MCF 10A (cell line): Measurements from ENCODE around the gene NR5A2. TPM values are rescaled to one million over a fixed set of nuclear protein-coding genes. Genes with fewer than 3 reads are reported as not detected.

Source experiments
- BruUV-seq: library from RNA; stranded (reverse); fragments of 400-500 nt; replicated peaks from 2 replicates; lab custom pipeline; 2021; lab: Mats Ljungman, UMichigan
- CTCF ChIA-PET: fragments of 300-600 bp; sonication (Branson Sonifier 250); formaldehyde crosslinking; extraction: SDS; loops from one replicate; lab custom pipeline; 2021; ENCODE audit warnings: antibody characterized with exemption, inconsistent platforms; lab: Yijun Ruan, JAX
- POLR2A ChIA-PET: fragments of 300-600, 350-650 bp; sonication (Branson Sonifier 250); formaldehyde crosslinking; extraction: SDS; loops from one replicate; lab custom pipeline; 2020; ENCODE audit warnings: antibody characterized with exemption, inconsistent platforms; lab: Yijun Ruan, JAX
- DNase-seq: peaks from one replicate; pipeline ENCODE4 v3.0.0-alpha.2; 2018; ENCODE audit not compliant: unreplicated experiment
- H3K27ac Mint-ChIP-seq: one replicate; pipeline ENCODE4 v1.8.0; 2022; ENCODE audit warnings: mild to moderate bottlenecking, low read depth, mixed read lengths; ENCODE audit not compliant: unreplicated experiment
- H3K27me3 Mint-ChIP-seq: one replicate; pipeline ENCODE4 v1.8.0; 2022; ENCODE audit warnings: mixed read lengths; ENCODE audit not compliant: insufficient read depth, unreplicated experiment
- H3K36me3 Mint-ChIP-seq: one replicate; pipeline ENCODE4 v1.8.0; 2022; ENCODE audit warnings: mild to moderate bottlenecking, moderate library complexity, mixed read lengths; ENCODE audit not compliant: insufficient read depth, unreplicated experiment
- H3K4me1 Mint-ChIP-seq: one replicate; pipeline ENCODE4 v1.8.0; 2022; ENCODE audit warnings: mixed read lengths; ENCODE audit not compliant: insufficient read depth, unreplicated experiment
- H3K4me3 Mint-ChIP-seq: one replicate; pipeline ENCODE4 v1.8.0; 2022; ENCODE audit warnings: mild to moderate bottlenecking, moderate library complexity, mixed read lengths; ENCODE audit not compliant: unreplicated experiment
- H3K9me3 Mint-ChIP-seq: one replicate; pipeline ENCODE4 v1.8.0; 2022; ENCODE audit warnings: mixed read lengths; ENCODE audit not compliant: unreplicated experiment
- intact Hi-C: fragments of 100-400 bp; cut with micrococcal nuclease; formaldehyde crosslinking; loops from 2 replicates; pipeline ENCODE4 v1.14.1; 2022
- total RNA-seq: library from RNA; stranded (reverse); gene quantifications from 2 replicates; pipeline ENCODE4 v1.2.3, GENCODE V29; 2022
- TF ChIP-seq, protein P1 (sequence below): fragments of 200-600 bp; IDR thresholded peaks from one replicate; pipeline ENCODE4 v1.8.0; 2022; ENCODE audit warnings: antibody characterized with exemption, mild to moderate bottlenecking; ENCODE audit not compliant: unreplicated experiment

The NR5A2 gene
- total RNA-seq, 1 experiment from 2014 or later = 0.09 TPM

DNA sequence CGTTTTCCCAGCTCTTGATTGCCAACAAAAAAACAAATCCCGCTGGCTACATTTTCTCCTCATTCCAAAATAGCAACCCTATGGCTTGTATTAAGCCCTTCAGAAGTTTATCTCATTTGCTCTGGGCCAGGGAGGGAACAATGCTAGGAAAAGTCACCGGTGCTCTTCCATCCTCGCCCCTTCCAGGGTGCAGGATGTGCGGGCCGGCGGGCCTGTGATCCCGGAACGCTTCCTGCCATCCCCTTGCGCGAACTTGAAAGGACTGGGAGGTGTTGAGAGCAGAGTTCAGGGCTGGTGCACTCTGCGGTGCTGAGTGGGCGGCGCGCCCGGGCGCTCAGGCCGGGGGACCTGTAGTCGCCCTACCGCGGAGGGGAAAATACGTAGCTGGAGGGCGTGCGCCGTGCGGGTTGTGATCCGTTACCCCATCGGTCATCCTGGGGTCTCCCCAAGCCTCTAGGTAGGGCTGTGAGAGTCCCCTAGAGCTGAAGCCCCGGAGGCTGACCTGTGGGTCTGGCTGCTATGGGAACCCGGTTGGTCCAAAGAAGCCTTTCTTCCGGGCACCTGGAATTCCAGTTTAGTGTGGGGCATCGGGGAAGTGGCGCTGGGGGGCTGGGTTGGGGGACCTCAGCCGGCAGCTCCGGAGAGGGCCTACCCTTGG is 13.1 kb downstream of the NR5A2 start:
- no TSS peak for BruUV-seq
- H3K4me1 Mint-ChIP-seq = no peaks in the 10 kb centered on the region

GRCh38 chr1:200041337-200042118 is 14.0 kb downstream of the NR5A2 start:
- H3K27ac Mint-ChIP-seq = no peak overlapping the region
- no peaks in the 10 kb centered on the region for H3K9me3 Mint-ChIP-seq
- no peaks in the 10 kb centered on the region for H3K4me1 Mint-ChIP-seq
- no peak overlapping the region for H3K4me3 Mint-ChIP-seq
- no peaks in the 10 kb centered on the region for H3K36me3 Mint-ChIP-seq
- POLR2A ChIA-PET = no interaction called here
- DNase-seq = no peak
- CTCF ChIA-PET = no interaction called here
- intact Hi-C loops = no loop called here
- TF ChIP-seq, protein P1, sequence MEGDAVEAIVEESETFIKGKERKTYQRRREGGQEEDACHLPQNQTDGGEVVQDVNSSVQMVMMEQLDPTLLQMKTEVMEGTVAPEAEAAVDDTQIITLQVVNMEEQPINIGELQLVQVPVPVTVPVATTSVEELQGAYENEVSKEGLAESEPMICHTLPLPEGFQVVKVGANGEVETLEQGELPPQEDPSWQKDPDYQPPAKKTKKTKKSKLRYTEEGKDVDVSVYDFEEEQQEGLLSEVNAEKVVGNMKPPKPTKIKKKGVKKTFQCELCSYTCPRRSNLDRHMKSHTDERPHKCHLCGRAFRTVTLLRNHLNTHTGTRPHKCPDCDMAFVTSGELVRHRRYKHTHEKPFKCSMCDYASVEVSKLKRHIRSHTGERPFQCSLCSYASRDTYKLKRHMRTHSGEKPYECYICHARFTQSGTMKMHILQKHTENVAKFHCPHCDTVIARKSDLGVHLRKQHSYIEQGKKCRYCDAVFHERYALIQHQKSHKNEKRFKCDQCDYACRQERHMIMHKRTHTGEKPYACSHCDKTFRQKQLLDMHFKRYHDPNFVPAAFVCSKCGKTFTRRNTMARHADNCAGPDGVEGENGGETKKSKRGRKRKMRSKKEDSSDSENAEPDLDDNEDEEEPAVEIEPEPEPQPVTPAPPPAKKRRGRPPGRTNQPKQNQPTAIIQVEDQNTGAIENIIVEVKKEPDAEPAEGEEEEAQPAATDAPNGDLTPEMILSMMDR = no peak
- H3K27me3 Mint-ChIP-seq = peaks cover 73% of the 10 kb centered on the region
- no TSS peak for BruUV-seq

More for the DNA sequence above, 13.1 kb downstream of the NR5A2 start:
- no peak for DNase-seq
- Mint-ChIP-seq H3K4me3 (peak overlapping the region; percentile 78), H3K36me3 (no peaks in the 10 kb centered on the region), H3K9me3 (no peaks in the 10 kb centered on the region), H3K27me3 (peaks cover 74% of the 10 kb centered on the region), H3K27ac (no peak overlapping the region)
- TF ChIP-seq, protein P1 = no peak
- CTCF ChIA-PET = interaction anchor here (1.5 kb wide), 1 partner anchor 354 kb away, joined by 3 read pairs; no protein-coding TSS in a partner anchor
- POLR2A ChIA-PET = interaction anchor here (0.7 kb wide), 1 partner anchor 587 kb away, joined by 3 read pairs; no protein-coding TSS in a partner anchor
- intact Hi-C loops = no loop called here

GRCh38 chr1:200042119-200042551 is 14.6 kb downstream of the NR5A2 start:
- CTCF ChIA-PET = interaction anchor here (0.8 kb wide), 1 partner anchor 12 kb away, joined by 5 read pairs; no protein-coding TSS in a partner anchor
- Mint-ChIP-seq H3K9me3 (no peaks in the 10 kb centered on the region), H3K27ac (no peak overlapping the region), H3K4me3 (no peak overlapping the region), H3K4me1 (no peaks in the 10 kb centered on the region), H3K36me3 (no peaks in the 10 kb centered on the region), H3K27me3 (peaks cover 67% of the 10 kb centered on the region)
- TF ChIP-seq, protein P1 = no peak
- no peak for DNase-seq
- no TSS peak for BruUV-seq
- intact Hi-C loops = no loop called here
- POLR2A ChIA-PET = no interaction called here
